Uterus (tissue), 2 donors: Measurements from ENCODE around the gene SPTBN4.

Experiments used
- POLR2A ChIP-seq, 2 donors: fragments of 450-650 bp; IDR thresholded peaks; one replicate each; pipeline ENCODE4 v1.6.1; 2016; ENCODE audit warnings: antibody characterized with exemption in 2 of 2, mild to moderate bottlenecking in 1 of 2, moderate library complexity in 1 of 2
- TF ChIP-seq, protein P1 (sequence below), 4 experiments: fragments of 200-600 bp in 2 of 4; fragments of 450-650 bp in 2 of 4; sonication (generic) in 2 of 4; IDR thresholded peaks; one replicate each; pipeline ENCODE4 v1.5.1; 2016 to 2019; ENCODE audit warnings: antibody characterized with exemption in 4 of 4, mild to moderate bottlenecking in 2 of 4, moderate library complexity in 1 of 4

DNA sequence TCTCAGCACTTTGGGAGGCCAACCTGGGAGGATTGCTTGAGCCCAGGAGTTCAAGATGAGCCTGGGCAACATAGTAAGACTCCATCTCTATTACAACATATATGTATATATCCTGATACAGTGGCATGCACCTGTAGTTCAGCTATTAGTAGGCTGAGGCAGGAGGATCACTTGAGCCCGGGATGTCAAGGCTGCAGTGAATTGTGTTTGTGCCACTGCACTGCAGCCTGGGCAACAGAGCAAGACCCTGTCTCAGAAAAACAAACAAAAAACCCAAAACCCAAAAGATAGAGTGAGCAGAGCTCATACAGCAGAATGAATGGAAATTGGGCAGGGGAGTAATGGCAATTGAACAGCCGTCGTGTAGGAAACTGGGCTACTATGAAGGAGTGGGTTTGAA is 92.6 kb downstream of the SPTBN4 start:
- TF ChIP-seq, protein P1, sequence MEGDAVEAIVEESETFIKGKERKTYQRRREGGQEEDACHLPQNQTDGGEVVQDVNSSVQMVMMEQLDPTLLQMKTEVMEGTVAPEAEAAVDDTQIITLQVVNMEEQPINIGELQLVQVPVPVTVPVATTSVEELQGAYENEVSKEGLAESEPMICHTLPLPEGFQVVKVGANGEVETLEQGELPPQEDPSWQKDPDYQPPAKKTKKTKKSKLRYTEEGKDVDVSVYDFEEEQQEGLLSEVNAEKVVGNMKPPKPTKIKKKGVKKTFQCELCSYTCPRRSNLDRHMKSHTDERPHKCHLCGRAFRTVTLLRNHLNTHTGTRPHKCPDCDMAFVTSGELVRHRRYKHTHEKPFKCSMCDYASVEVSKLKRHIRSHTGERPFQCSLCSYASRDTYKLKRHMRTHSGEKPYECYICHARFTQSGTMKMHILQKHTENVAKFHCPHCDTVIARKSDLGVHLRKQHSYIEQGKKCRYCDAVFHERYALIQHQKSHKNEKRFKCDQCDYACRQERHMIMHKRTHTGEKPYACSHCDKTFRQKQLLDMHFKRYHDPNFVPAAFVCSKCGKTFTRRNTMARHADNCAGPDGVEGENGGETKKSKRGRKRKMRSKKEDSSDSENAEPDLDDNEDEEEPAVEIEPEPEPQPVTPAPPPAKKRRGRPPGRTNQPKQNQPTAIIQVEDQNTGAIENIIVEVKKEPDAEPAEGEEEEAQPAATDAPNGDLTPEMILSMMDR (IDR thresholded peaks at IDR 0.05): no peak
- no peak for TF ChIP-seq POLR2A (IDR thresholded peaks at IDR 0.05)
